Hepatocyte (in vitro differentiated cells): ENCODE measurements around the gene CCDC91.

Experiments used
- CTCF ChIP-seq: fragments of 200-600 bp; sonication (generic); IDR thresholded peaks from 2 replicates; pipeline ENCODE4 v1.5.1; 2016; ENCODE audit warnings: antibody characterized with exemption, mild to moderate bottlenecking; ENCODE audit not compliant: poor library complexity
- EZH2 ChIP-seq: fragments of 200-600 bp; sonication (generic); IDR thresholded peaks from 2 replicates; pipeline ENCODE4 v1.6.1; 2016; ENCODE audit warnings: antibody characterized with exemption, mild to moderate bottlenecking, borderline replicate concordance
- EZH2phosphoT487 ChIP-seq: fragments of 200-600 bp; sonication (generic); IDR thresholded peaks from one replicate; pipeline ENCODE4 v1.6.1; 2018; ENCODE audit warnings: antibody characterized with exemption, mild to moderate bottlenecking, low read depth, moderate library complexity; ENCODE audit not compliant: unreplicated experiment, severe bottlenecking

DNA sequence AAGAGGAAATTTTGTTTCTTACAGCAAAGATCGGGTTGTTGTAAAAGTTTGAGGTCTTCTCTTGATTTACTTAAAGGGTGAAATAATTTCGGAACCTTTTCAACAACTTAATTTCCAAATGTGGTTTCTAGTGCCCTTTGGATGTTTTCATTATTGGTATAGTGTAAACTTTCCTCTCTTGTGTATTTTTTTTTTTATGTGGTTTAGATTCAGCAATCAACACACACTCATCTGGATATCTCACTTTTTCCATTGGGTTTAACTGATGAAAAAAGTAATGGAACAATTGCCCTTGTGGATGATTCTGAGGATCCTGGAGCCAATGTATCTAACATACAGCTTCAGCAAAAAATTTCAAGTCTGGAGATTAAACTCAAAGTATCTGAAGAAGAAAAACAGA, 116.3 kb downstream of the CCDC91 start:
- no peak for TF ChIP-seq CTCF
- no peak for TF ChIP-seq EZH2
- TF ChIP-seq EZH2phosphoT487: no peak
